Thyroid gland (tissue), 4 donors: ENCODE measurements around the gene SDCCAG8.

Experiments used
- CTCF ChIP-seq, 6 experiments: fragments of 200-600 bp in 3 of 6; fragments of 450-650 bp in 3 of 6; sonication (generic) in 3 of 6; IDR thresholded peaks; one replicate each; pipeline ENCODE4 v1.5.1; 2016 to 2019; ENCODE audit warnings: antibody characterized with exemption in 6 of 6, mild to moderate bottlenecking in 2 of 6, inconsistent platforms in 1 of 6, moderate library complexity in 1 of 6
- POLR2A ChIP-seq, 2 donors: fragments of 450-650 bp; IDR thresholded peaks; one replicate each; pipeline ENCODE4 v1.6.1; 2017; ENCODE audit warnings: antibody characterized with exemption in 2 of 2, mild to moderate bottlenecking in 2 of 2, moderate library complexity in 1 of 2

- TF ChIP-seq CTCF (IDR thresholded peaks at IDR 0.05) (no peak), POLR2A (IDR thresholded peaks at IDR 0.05) (no peak)
These were observed 12.2 kb downstream of the SDCCAG8 start for GRCh38 chr1:243267914-243268653.
